Neural cell (in vitro differentiated cells): ENCODE data around the gene CHADL. TPM values are rescaled to one million over a fixed set of nuclear protein-coding genes. Genes with fewer than 3 reads are reported as not detected.

Experiments
- H2AFZ ChIP-seq: fragments of 200-600, 300-800 bp; sonication (generic), shearing (Covaris generic); 2 replicates; pipeline ENCODE4 v1.6.0; 2014; ENCODE audit warnings: low read depth, mild to moderate bottlenecking, antibody characterized with exemption, low read length, moderate library complexity
- H3F3A ChIP-seq: fragments of 200-600 bp; shearing (Covaris generic); 2 replicates; pipeline ENCODE4 v1.6.1; 2016; ENCODE audit warnings: mild to moderate bottlenecking, moderate library complexity, mixed read lengths, antibody characterized with exemption, low read length; ENCODE audit not compliant: insufficient read depth, poor library complexity, severe bottlenecking
- H3K27ac ChIP-seq: fragments of 200-600, 300-800 bp; sonication (generic), shearing (Covaris generic); 2 replicates; pipeline ENCODE4 v1.5.1; 2014; ENCODE audit warnings: mild to moderate bottlenecking, low read length, moderate library complexity
- H3K27me3 ChIP-seq: fragments of 300-800, 200-600 bp; sonication (generic), shearing (Covaris generic); 2 replicates; pipeline ENCODE4 v1.6.0; 2014; ENCODE audit warnings: mild to moderate bottlenecking, low read depth, low read length, moderate library complexity; ENCODE audit not compliant: insufficient read depth
- H3K36me3 ChIP-seq: fragments of 300-800, 200-600 bp; sonication (generic), shearing (Covaris generic); 2 replicates; pipeline ENCODE4 v1.5.1; 2014; ENCODE audit warnings: mild to moderate bottlenecking, antibody characterized with exemption, low read length, moderate library complexity; ENCODE audit not compliant: insufficient read depth
- H3K4me2 ChIP-seq: fragments of 300-800, 200-600 bp; sonication (generic), shearing (Covaris generic); 2 replicates; pipeline ENCODE4 v1.6.0; 2014; ENCODE audit warnings: mild to moderate bottlenecking, low read length
- H3K4me3 ChIP-seq: fragments of 300-800, 200-600 bp; sonication (generic), shearing (Covaris generic); 2 replicates; pipeline ENCODE4 v1.5.1; 2014; ENCODE audit warnings: mild to moderate bottlenecking, low read length, moderate library complexity
- H3K79me2 ChIP-seq: fragments of 200-600 bp; shearing (Covaris generic); replicated peaks from 2 replicates; pipeline ENCODE4 v1.6.0; 2014; ENCODE audit warnings: mild to moderate bottlenecking, low read length, moderate library complexity; ENCODE audit not compliant: insufficient read depth
- H3K9ac ChIP-seq: fragments of 300-800, 200-600 bp; sonication (generic), shearing (Covaris generic); 2 replicates; pipeline ENCODE4 v1.6.1; 2016; ENCODE audit warnings: mild to moderate bottlenecking, low read length, mixed read lengths
- H3K9me2 ChIP-seq: fragments of 200-600 bp; shearing (Covaris generic); 2 replicates; pipeline ENCODE4 v1.6.1; 2016; ENCODE audit warnings: mild to moderate bottlenecking, low read length, mixed read lengths; ENCODE audit not compliant: insufficient read depth
- H3K9me3 ChIP-seq: fragments of 200-600, 300-800 bp; sonication (generic), shearing (Covaris generic); 2 replicates; pipeline ENCODE4 v1.6.1; 2016; ENCODE audit warnings: mild to moderate bottlenecking, mixed run types, low read length, moderate library complexity, mixed read lengths
- H4K20me1 ChIP-seq: fragments of 200-600 bp; shearing (Covaris generic); 2 replicates; pipeline ENCODE4 v1.6.1; 2016; ENCODE audit warnings: mild to moderate bottlenecking, mixed run types; ENCODE audit not compliant: insufficient read depth
- EP300 ChIP-seq: fragments of 450-650 bp; conservative IDR thresholded peaks from 2 replicates; pipeline ENCODE4 v1.6.1; 2014; ENCODE audit warnings: antibody characterized with exemption, mild to moderate bottlenecking, moderate library complexity; ENCODE audit not compliant: poor library complexity, severe bottlenecking
- EZH2 ChIP-seq: fragments of 200-600, 300-800 bp; shearing (Covaris generic), sonication (generic); IDR thresholded peaks from 2 replicates; pipeline ENCODE4 v1.6.1; 2014; ENCODE audit warnings: antibody characterized with exemption, low read length, borderline replicate concordance, mild to moderate bottlenecking; ENCODE audit not compliant: insufficient read depth, poor library complexity, severe bottlenecking
- MXI1 ChIP-seq: fragments of 450-650 bp; conservative IDR thresholded peaks from 2 replicates; pipeline ENCODE4 v1.6.1; 2014; ENCODE audit warnings: antibody characterized with exemption, mild to moderate bottlenecking; ENCODE audit not compliant: poor library complexity, severe bottlenecking
- POLR2AphosphoS5 ChIP-seq: IDR thresholded peaks from 2 replicates; pipeline ENCODE4 v1.6.1; 2012
- RAD21 ChIP-seq: fragments of 450-650 bp; conservative IDR thresholded peaks from 2 replicates; pipeline ENCODE4 v1.6.1; 2014; ENCODE audit warnings: antibody characterized with exemption, mild to moderate bottlenecking, moderate library complexity
- SMC3 ChIP-seq: fragments of 450-650 bp; conservative IDR thresholded peaks from 2 replicates; pipeline ENCODE4 v1.6.1; 2014; ENCODE audit warnings: antibody characterized with exemption, mild to moderate bottlenecking, moderate library complexity; ENCODE audit not compliant: poor library complexity
- TAF1 ChIP-seq: IDR thresholded peaks from 2 replicates; pipeline ENCODE4 v1.6.1; 2012; ENCODE audit warnings: low read depth
- polyA plus RNA-seq: library from polyadenylated mRNA; depleted of rRNA; stranded (reverse); fragments of >200 nt; gene quantifications from 2 replicates; pipeline ENCODE4 v1.2.3, GENCODE V29; 2014
- TF ChIP-seq, protein P1 (sequence below): fragments of 450-650 bp; IDR thresholded peaks from 2 replicates; pipeline ENCODE4 v1.5.1; 2014; ENCODE audit warnings: antibody characterized with exemption, mild to moderate bottlenecking, moderate library complexity; ENCODE audit not compliant: poor library complexity, severe bottlenecking
- TF ChIP-seq, protein P2 (sequence below): IDR thresholded peaks from 2 replicates; pipeline ENCODE4 v1.6.1; 2012; ENCODE audit warnings: borderline replicate concordance

The CHADL gene
- polyA plus RNA-seq, 1 donor from 2014 or later = 0.22 TPM

DNA sequence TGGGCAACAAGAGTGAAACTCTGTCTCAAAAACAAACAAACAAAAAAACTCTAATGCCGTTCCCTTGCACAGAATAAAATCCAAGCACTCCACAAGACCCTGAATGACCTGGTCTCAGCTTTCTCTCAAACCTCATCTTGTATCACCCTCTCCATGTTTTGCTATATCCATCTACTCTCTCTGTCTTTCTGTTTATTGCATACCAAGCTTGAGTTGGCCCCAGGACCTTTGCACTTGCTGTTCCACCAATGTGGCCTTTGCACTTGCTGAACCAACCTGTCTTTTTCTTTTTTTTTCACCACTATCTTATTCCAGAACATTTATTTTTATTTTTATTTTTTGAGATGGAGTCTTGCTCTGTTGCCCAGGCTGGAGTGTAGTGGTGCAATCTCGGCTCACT, 37.6 kb downstream of the CHADL start:
- Histone ChIP-seq H2AFZ (no peak overlapping the region), H3K4me3 (no peak overlapping the region), H3K9ac (no peak overlapping the region), H4K20me1 (no peaks in the 10 kb centered on the region), H3K9me2 (no peaks in the 10 kb centered on the region), H3K27me3 (no peaks in the 10 kb centered on the region), H3K27ac (no peak overlapping the region), H3F3A (no peaks in the 10 kb centered on the region), H3K4me2 (no peak overlapping the region), H3K9me3 (no peaks in the 10 kb centered on the region), H3K79me2 (peaks cover 9% of the 10 kb centered on the region), H3K36me3 (no peaks in the 10 kb centered on the region)
- TF ChIP-seq, protein P1, sequence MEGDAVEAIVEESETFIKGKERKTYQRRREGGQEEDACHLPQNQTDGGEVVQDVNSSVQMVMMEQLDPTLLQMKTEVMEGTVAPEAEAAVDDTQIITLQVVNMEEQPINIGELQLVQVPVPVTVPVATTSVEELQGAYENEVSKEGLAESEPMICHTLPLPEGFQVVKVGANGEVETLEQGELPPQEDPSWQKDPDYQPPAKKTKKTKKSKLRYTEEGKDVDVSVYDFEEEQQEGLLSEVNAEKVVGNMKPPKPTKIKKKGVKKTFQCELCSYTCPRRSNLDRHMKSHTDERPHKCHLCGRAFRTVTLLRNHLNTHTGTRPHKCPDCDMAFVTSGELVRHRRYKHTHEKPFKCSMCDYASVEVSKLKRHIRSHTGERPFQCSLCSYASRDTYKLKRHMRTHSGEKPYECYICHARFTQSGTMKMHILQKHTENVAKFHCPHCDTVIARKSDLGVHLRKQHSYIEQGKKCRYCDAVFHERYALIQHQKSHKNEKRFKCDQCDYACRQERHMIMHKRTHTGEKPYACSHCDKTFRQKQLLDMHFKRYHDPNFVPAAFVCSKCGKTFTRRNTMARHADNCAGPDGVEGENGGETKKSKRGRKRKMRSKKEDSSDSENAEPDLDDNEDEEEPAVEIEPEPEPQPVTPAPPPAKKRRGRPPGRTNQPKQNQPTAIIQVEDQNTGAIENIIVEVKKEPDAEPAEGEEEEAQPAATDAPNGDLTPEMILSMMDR = no peak
- no peak for TF ChIP-seq EZH2
- TF ChIP-seq TAF1 = no peak
- TF ChIP-seq, protein P2, sequence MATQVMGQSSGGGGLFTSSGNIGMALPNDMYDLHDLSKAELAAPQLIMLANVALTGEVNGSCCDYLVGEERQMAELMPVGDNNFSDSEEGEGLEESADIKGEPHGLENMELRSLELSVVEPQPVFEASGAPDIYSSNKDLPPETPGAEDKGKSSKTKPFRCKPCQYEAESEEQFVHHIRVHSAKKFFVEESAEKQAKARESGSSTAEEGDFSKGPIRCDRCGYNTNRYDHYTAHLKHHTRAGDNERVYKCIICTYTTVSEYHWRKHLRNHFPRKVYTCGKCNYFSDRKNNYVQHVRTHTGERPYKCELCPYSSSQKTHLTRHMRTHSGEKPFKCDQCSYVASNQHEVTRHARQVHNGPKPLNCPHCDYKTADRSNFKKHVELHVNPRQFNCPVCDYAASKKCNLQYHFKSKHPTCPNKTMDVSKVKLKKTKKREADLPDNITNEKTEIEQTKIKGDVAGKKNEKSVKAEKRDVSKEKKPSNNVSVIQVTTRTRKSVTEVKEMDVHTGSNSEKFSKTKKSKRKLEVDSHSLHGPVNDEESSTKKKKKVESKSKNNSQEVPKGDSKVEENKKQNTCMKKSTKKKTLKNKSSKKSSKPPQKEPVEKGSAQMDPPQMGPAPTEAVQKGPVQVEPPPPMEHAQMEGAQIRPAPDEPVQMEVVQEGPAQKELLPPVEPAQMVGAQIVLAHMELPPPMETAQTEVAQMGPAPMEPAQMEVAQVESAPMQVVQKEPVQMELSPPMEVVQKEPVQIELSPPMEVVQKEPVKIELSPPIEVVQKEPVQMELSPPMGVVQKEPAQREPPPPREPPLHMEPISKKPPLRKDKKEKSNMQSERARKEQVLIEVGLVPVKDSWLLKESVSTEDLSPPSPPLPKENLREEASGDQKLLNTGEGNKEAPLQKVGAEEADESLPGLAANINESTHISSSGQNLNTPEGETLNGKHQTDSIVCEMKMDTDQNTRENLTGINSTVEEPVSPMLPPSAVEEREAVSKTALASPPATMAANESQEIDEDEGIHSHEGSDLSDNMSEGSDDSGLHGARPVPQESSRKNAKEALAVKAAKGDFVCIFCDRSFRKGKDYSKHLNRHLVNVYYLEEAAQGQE = no peak
- TF ChIP-seq SMC3 = no peak
- no peak for TF ChIP-seq RAD21
- TF ChIP-seq MXI1 = no peak
- no peak for TF ChIP-seq POLR2AphosphoS5
- no peak for TF ChIP-seq EP300

DNA sequence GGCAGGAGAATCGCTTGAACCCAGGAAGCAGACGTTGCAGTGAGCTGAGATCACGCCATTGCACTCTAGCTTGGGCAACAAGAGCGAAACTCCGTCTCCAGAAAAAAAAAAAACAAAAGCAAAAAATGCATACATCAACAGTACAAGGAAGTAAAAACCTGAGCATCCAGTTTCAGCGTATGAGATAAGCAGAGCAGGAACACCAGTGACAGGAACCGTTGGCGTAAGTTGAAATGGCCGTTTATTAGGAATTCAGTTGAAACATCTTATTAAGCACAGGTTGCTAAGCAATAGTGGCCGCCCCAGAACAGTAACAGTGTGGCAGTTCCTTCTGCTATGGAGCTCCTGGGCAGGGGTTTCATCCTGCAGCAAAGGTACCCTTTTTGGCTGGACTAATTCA, 39.6 kb downstream of the CHADL start:
- Histone ChIP-seq H3K27ac (no peak overlapping the region), H3K9me3 (no peaks in the 10 kb centered on the region), H3K36me3 (no peaks in the 10 kb centered on the region), H3K79me2 (peaks cover 8% of the 10 kb centered on the region), H3K27me3 (peaks cover 8% of the 10 kb centered on the region), H3K4me3 (no peak overlapping the region), H3K4me2 (no peak overlapping the region), H3K9ac (no peak overlapping the region), H4K20me1 (no peaks in the 10 kb centered on the region), H3F3A (no peaks in the 10 kb centered on the region), H2AFZ (no peak overlapping the region), H3K9me2 (no peaks in the 10 kb centered on the region)
- TF ChIP-seq, protein P2 = no peak
- no peak for TF ChIP-seq POLR2AphosphoS5
